Stimulated activated naive CD4-positive, alpha-beta T cell (primary cell): ENCODE results near the gene COL4A2.

Experiments
- DNase-seq, 6 experiments: peaks; one replicate each; lab custom pipeline; 2025; lab: John Stamatoyannopoulos, UW

The COL4A2 gene

GRCh38 chr13:110354715-110355473, 47.8 kb downstream of the COL4A2 start:
- no peak for DNase-seq

GRCh38 chr13:110356362-110356761, 49.3 kb downstream of the COL4A2 start:
- DNase-seq = no peak

GRCh38 chr13:110358381-110358780, 51.3 kb downstream of the COL4A2 start:
- no peak for DNase-seq

- DNase-seq = no peak
Observed at GRCh38 chr13:110359840-110360301, 52.8 kb downstream of the COL4A2 start.

GRCh38 chr13:110360598-110360997, 53.5 kb downstream of the COL4A2 start:
- DNase-seq = no peak

GRCh38 chr13:110361365-110361911, 54.4 kb downstream of the COL4A2 start:
- DNase-seq = no peak

- DNase-seq = no peak
Observed at GRCh38 chr13:110363010-110363409, 55.9 kb downstream of the COL4A2 start.

GRCh38 chr13:110364081-110364480, 57.0 kb downstream of the COL4A2 start:
- DNase-seq = no peak

- DNase-seq = no peak
Observed at GRCh38 chr13:110365876-110366275, 58.8 kb downstream of the COL4A2 start.

GRCh38 chr13:110366733-110367132, 59.6 kb downstream of the COL4A2 start:
- DNase-seq = no peak

GRCh38 chr13:110367620-110368019, 60.5 kb downstream of the COL4A2 start:
- DNase-seq = no peak

- DNase-seq = no peak
Observed at GRCh38 chr13:110368408-110368807, 61.3 kb downstream of the COL4A2 start.

GRCh38 chr13:110369400-110369799, 62.3 kb downstream of the COL4A2 start:
- DNase-seq = no peak

- no peak for DNase-seq
Observed at GRCh38 chr13:110371550-110372465, 64.7 kb downstream of the COL4A2 start.

- no peak for DNase-seq
Observed at GRCh38 chr13:110372676-110373075, 65.6 kb downstream of the COL4A2 start.

GRCh38 chr13:110373617-110374016, 66.5 kb downstream of the COL4A2 start:
- no peak for DNase-seq

GRCh38 chr13:110374431-110375370, 67.6 kb downstream of the COL4A2 start:
- DNase-seq = no peak

GRCh38 chr13:110376120-110376519, 69.0 kb downstream of the COL4A2 start:
- DNase-seq = no peak

- DNase-seq = no peak
Observed at GRCh38 chr13:110377178-110377825, 70.2 kb downstream of the COL4A2 start.

GRCh38 chr13:110377826-110378201, 70.7 kb downstream of the COL4A2 start:
- DNase-seq = no peak

GRCh38 chr13:110379358-110379757, 72.3 kb downstream of the COL4A2 start:
- no peak for DNase-seq
